GM19238 (cell line): ENCODE results near the gene RGS9.
A peak's percentile ranks its signal among the peaks of the same experiment; 100 is the strongest.
"Not testable (repeated sequence)": the region's sequence is repeated elsewhere in the genome, so short reads cannot be mapped to it uniquely, and the experiment has no call there.

Source experiments
- DNase-seq: peaks from one replicate; pipeline ENCODE4 v3.0.0; 2011; ENCODE audit warnings: low spot score; ENCODE audit not compliant: insufficient read length

The RGS9 gene

GRCh38 chr17:65207448-65207847, 70.3 kb downstream of the RGS9 start:
- not testable (repeated sequence) for DNase-seq

GRCh38 chr17:65208717-65209116, 71.5 kb downstream of the RGS9 start:
- DNase-seq, result no peak

- DNase-seq, result no peak
Observed at GRCh38 chr17:65218261-65218660, 81.1 kb downstream of the RGS9 start.

DNA sequence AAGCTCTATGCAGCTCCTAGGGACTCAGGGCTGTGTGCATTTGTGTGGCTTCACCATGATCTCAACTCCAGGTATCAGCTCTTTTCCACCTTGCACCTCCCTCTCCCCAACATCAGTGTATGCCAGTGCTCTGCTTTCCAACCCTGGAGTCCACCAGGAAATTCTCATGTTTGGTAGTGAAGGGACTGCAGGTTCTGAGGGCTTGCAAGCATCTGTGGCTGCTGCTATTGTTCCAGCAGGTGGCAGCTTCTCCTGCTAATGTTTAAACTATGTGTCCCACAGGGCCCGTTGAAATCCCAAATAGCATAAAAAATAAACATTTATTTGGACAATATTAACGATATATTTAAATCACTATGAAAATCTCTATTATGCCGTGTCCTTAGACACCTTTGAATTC, 82.0 kb downstream of the RGS9 start:
- no peak for DNase-seq

GRCh38 chr17:65219707-65220106, 82.5 kb downstream of the RGS9 start:
- DNase-seq, result no peak

DNA sequence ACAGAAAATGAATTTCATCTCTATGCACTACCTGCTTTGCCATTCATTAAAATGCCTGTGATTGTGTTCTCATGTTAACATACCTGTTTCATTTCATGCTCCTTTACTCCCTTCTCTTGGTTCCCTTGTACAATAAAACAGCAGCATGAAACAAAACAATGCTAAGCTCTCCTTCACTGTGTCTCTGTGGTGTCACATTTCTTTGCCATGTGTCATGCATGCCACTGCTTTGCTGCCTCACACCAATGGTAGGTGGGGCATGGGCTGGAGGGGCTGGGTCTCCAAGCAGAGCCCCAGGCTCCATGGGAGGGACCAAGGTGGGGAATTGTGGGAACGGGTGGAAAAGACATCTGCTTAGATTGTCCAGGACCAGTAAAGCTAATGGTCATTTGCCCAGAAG, 83.6 kb downstream of the RGS9 start:
- no peak for DNase-seq

DNA sequence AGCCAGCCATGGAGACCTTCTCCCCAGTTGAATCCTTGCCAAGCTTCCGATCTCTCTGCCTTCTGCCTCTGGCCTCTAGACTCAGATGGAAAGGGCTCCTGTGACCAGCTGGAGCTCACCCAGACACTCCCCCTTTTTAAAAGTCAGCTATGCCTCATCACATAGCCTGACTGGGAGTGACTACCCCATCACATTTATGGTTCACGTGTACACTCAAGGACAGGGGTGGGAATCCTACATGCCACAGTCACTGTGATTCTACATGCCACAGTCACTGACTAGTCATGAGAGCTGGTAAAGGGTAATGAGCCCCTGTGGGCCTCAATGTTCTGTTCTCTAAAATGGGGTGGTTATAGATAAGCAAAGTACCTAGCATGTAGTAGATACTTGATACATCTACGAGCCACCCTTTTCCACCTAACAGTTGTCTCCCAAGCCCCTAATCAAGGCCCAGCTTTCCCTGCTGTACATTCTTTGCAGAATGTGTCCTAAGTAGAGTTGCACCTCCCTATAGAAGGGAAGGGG, 85.1 kb downstream of the RGS9 start:
- DNase-seq, result no peak

- DNase-seq, result no peak
Observed at GRCh38 chr17:65225061-65225460, 87.9 kb downstream of the RGS9 start.

GRCh38 chr17:65226227-65226626, 89.1 kb downstream of the RGS9 start:
- DNase-seq, result no peak

DNA sequence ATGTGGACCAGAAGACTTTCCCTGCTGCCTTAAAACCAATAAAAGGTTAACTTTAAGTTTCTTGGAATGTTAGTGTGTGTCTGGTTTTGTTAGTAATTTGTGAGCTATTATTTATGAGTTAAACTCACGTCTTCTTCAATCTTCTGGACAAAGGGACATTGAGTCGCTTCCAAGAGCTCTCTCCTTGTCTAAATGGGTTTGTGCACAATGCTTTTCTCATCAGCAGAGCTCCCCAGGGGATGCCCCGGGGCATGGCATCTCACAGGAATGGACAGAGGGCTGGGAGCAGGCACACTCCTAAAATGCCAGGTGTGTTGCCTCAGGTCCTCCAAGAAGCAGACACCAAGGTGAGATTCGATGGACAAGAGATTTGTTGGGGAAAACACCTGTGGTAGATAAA, 90.5 kb downstream of the RGS9 start:
- no peak for DNase-seq

DNA sequence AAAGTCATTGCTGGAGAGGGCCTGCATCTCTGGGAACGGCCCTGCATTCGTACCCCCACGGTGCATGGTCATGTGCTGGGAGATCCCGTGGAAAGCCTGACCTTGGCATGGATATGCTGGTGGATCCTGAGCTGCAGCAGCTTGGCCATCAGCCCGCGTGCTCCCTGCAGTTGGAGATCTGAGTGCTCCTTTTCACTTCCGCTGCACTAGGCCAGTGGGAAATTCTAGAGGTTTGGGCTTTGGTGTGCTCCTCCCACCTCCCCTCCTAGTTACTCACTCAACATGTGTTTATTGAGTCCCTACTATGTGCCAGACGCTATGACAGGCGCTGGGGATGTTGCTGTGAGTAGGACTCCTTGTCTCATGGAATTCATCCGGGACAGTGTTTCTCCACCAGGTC, 91.1 kb downstream of the RGS9 start:
- DNase-seq, result no peak

DNA sequence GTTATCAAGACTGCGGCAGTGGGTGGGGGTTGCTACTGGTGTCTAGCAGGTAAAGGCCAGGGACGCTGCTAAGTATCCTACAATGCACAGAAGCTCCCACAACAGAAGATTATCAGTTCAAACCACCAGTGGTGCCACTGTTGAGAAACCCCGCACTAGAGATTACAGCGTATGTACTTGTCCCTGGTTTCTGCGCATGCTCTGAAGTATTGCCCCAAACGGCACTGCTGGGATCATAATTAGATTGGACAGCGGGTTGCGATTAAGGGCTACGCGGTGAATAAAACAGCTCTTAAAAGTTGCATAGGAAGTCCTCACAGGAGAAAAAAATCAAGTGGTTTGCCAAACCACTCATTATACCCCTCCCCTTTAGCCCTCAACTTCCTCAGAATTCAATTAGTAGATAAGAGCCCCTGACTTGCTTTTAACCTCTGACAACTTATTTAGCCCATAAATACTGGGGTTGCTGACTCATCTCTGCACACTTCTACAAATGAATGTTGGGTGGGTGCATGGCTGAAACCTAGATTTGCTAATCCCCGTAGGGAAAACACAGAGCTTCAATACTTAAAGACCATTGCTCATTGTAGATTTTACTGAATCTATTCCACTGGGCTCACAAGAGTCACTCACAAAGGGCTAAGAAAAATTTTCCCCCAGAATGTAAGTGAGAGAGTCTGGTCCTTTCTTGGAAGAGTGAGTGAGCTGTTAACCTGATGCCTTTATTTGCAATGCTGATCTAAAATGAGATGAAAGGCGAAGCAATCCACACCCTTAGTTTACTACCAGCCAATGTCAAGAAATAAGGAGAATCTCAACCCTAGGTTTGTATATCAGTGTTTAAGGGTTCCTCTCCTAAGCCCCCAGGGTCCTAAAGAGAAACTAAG, 91.8 kb downstream of the RGS9 start:
- DNase-seq, result no peak

DNA sequence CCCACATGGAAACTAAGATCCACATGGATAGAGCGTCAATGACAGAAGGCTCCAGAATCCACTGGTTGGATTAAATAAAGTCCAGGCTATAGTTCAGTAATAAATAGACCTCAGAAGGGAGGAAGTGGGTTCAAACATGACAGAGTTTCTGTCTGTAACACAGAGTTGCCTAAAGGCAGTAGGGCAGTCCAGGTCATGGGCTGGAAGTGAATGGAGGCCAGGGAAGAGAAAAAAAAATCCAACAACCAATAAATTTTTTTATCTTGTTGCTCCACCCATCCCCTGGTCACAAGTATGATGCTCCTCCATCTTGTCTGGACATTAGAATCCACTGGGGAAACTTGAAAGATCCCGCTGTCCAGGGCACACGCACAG, 92.4 kb downstream of the RGS9 start:
- no peak for DNase-seq

GRCh38 chr17:65230040-65230439, 92.9 kb downstream of the RGS9 start:
- no peak for DNase-seq

DNA sequence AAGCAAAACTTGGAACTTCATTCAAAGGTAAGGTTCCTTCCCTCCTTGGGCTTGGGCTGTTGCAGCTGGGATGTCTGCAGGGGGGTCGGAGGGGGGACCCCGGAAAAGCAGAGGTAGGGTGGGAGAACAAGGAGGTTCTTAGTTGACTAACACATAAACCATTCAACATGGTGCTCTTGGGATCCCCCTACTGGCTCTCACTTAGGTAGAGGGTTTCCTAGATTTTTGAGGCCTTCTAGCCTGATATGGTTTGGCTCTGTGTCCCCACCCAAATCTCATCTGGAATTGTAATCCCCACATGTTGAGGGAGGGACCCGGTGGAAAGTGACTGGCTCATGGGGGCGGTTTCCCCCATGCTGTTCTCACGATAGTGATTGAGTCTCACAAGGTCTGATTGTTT, 93.9 kb downstream of the RGS9 start:
- no peak for DNase-seq

- peak; percentile 48 for DNase-seq
Observed at GRCh38 chr17:65231662-65232335, 94.6 kb downstream of the RGS9 start.

DNA sequence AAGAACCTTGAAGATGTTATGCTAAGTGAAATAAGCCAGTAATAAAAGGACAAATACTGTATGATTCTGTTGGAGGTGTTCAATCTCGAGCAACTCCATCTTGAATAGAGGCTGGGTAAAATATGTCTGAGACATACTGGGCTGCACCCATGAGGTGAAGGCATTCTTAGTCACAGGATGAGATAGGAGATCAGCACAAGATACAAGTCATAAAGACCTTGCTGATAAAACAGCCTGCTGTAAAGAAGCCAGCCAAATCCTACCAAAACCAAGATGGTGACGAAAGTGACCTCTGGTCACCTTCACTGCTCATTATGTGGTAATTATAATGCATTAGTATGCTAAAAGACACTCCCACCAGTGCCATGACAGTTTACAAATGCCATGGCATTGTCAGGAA, 98.1 kb downstream of the RGS9 start:
- no peak for DNase-seq

DNA sequence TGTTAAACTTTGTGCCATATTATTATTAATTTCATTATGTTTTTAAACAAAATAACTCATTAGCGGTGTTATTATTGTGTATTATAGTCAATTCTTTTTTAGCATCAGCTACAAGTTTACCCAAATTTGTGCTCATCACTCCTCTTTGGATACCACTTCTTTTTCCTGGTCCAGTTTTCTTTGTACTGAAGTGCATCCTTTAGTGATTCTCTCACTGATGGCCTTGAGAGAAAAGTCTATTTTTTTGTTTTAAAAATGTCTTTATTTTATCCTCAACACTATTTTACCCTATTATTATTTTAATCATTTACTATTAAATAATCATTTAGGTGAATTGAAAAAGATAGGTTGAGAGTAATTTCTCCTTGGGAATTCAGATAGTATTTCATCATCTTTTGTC, 99.2 kb downstream of the RGS9 start:
- no peak for DNase-seq

GRCh38 chr17:65243838-65244625, 106.9 kb downstream of the RGS9 start:
- DNase-seq, result no peak

DNA sequence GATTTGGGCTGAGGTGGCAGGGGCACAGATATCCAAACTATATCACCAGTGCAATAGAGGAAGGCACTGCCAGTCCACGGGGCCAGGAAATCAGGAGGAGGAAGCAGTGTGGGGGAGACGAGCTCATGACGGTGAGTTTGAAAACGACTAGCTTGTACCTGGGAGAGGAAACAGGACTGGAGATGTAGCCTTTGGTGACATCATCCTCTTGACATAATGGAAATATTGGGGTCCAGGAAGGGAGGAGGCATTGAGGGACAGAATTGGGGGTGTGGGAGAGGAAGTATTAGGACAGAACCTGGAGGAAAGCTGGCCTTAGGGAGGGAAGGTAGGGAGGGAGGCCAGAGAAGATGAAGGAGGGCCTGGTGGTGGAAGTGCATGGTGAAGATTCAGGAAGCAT, 109.1 kb downstream of the RGS9 start:
- no peak for DNase-seq

GRCh38 chr17:65249774-65250173, 112.6 kb downstream of the RGS9 start:
- no peak for DNase-seq

DNA sequence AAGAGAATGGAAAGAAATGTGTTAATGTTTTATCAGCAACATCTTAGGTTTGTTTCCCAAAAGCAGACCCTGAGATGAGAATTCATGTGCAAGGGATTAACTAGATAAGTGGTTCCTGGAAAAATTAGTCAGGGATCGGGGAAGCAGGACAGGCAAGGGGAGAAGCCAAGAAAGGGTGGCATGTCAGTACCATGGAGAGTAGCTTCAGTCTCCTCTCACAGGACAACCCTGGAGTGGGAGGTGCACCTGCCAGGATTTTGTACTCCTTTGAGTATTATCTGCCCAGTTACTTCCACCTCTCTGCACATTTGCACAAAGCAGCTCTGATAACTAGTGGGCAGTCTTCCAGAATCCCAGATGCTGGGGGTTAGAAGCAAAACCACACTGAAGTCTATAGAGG, 117.0 kb downstream of the RGS9 start:
- DNase-seq, result no peak
